Hematopoietic multipotent progenitor cell treated with erythropoietin and hydrocortisone succinate and interleukin-3 and kit ligand, for 4 days (in vitro differentiated cells): ENCODE data around the gene PTPRN2.
A peak's percentile ranks its signal among the peaks of the same experiment; 100 is the strongest.
"Not testable (repeated sequence)": the region's sequence is repeated elsewhere in the genome, so short reads cannot be mapped to it uniquely, and the experiment has no call there.

Experiments
- DNase-seq: peaks from one replicate; pipeline ENCODE4 v3.0.0-alpha.2; 2015

PTPRN2 gene

DNA sequence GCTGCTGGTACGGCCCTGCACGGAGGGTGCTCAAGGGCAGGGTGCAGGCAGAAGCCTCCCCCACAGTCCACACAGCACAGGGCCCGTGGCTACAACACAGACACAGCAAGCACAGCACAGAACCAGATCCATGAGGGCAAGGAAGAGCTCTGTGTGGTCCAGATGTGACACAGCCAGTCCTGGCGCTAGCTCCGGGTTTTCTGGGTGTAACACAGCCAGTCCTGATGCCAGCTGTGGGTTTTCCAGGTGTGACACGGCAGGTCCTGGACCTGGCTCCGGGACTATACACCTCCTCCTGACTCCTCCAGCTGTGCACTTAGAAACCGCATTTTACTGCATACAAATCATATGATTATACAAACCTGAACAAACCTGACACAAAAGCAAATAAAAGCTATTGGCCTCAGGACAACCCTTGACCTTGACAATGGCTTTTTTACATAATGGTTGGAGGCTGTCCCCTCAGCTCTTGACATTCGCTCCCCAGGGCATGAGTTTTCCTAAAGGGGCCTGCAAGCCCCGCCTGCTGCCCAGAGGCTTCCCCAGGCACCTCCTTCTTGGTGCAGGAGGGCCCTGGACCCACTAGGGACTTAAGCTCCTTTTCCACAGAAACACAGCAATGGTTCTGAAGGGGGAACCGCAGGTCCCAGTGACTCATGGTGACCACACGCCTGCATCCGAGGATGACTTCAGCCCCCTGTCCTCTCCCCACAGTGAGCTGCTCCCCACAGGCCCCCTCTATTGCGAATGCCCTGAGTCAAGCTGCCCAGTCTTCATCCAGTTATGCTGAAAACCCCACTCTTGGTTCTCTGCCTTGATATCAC lies 209.6 kb downstream of the PTPRN2 start:
- no peak for DNase-seq

DNA sequence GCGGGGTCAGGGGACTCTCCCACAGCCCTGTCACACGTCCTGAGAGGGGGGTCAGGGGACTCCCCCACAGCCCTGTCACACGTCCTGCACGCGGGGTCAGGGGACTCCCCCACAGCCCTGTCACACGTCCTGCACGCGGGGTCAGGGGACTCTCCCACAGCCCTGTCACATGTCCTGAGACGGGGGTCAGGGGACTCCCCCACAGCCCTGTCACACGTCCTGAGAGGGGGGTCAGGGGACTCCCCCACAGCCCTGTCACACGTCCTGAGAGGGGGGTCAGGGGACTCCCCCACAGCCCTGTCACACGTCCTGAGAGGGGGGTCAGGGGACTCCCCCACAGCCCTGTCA lies 210.8 kb downstream of the PTPRN2 start:
- not testable (repeated sequence) for DNase-seq

DNA sequence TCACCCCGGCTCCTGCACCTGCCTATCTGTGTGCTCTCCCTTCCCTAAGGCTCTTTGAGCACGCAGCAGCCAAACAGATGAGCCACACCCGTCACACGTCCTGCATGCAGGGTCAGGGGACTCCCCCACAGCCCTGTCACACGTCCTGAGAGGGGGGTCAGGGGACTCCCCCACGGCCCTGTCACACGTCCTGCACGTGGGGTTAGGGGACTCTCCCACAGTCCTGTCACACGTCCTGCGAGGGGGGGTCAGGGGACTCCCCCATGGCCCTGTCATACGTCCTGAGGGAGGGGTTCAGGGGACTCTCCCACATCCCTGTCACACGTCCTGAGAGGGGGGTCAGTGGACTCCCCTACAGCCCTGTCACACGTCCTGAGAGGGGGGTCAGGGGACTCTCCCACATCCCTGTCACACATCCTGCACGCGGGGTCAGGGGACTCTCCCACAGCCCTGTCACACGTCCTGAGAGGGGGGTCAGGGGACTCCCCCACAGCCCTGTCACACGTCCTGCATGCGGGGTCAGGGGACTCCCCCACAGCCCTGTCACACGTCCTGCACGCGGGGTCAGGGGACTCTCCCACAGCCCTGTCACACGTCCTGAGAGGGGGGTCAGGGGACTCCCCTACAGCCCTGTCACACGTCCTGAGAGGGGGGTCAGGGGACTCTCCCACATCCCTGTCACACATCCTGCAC lies 211.3 kb downstream of the PTPRN2 start:
- DNase-seq = not testable (repeated sequence)

DNA sequence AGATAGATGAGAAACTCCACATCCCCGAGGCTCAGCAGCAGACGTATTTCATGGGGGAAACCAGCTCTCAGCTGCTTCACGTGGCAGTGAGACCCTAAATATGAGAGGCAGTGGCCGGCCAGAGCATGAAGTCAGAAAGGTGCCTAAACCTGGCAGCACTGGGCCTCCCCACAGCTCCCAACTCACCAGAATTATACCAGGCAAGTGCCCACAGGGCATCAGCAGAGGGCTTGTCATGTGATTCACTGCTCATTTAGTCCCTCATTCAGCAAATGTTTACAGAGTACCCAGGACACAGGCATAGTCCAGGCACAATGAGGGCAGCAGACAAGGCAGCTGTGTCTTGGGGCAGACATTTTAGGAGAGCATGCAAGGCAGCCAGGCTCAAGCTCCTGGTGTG lies 212.6 kb downstream of the PTPRN2 start:
- no peak for DNase-seq

DNA sequence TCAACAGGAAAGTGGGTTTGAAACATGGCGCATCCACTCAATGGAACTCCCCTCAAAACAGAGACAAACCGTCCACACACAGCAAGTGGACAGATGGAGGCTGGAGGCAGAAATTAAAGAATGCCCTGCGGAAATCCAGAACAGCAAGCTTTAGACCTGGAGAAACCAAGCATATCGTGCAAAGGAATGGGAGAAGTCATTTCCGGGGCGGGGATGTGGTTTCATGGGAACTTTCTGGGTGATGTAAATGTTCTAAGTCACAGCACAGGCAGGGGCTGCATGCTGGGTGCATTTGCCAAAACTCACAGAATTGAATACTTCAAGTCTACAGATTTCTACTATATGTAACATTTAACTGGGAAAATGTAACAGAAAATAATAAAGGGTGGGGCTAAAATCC lies 213.0 kb downstream of the PTPRN2 start:
- DNase-seq = no peak

DNA sequence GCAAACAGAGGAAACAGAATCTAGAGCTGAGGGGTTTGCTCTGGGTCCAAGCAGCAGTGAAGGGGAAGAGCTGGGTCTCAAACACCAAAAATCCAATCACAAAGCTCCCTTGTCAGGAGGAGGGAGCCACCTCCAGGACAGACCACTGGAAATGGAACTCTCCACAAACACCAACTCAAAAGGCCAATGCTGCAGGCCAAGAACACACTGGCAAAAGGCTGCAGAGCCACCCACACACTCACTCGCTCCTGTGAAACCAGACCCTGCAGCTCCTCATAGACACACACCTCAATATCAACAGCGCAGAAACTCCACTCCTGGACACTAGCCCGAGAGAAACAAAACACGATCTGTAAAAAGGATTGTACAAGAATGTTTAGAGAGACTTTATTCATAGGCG lies 213.5 kb downstream of the PTPRN2 start:
- DNase-seq = no peak

DNA sequence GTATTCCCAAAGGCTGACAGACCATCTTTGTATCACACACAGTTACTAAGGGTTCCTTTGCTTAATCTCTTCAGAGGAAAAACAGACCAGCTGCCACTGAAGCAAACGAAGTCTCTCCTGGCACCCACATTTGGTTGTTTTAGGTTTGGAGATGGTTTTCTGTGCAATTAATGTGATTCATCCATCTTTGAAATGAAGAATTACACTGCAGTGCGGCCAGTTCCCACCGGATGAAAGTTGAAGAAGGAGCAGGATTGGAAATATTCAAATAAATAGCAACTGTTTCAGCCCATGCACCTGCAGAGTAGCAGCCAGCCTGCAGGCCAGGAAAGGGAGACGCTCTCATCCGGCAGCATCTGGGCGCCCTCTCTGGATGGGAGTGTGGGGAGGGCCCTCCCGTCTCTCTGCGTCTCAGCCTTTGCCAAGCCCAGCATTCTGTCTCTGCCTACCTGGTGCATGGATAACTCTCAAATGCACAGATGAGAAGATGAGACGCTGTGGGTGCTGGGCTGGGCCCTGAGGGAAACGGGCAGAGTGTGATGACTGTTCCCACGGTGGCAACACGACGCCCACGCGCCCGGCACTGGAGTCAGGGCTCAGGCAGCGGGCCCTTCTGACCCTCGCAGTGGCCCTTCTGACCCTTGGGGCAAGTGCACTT lies 214.0 kb downstream of the PTPRN2 start:
- DNase-seq = no peak

DNA sequence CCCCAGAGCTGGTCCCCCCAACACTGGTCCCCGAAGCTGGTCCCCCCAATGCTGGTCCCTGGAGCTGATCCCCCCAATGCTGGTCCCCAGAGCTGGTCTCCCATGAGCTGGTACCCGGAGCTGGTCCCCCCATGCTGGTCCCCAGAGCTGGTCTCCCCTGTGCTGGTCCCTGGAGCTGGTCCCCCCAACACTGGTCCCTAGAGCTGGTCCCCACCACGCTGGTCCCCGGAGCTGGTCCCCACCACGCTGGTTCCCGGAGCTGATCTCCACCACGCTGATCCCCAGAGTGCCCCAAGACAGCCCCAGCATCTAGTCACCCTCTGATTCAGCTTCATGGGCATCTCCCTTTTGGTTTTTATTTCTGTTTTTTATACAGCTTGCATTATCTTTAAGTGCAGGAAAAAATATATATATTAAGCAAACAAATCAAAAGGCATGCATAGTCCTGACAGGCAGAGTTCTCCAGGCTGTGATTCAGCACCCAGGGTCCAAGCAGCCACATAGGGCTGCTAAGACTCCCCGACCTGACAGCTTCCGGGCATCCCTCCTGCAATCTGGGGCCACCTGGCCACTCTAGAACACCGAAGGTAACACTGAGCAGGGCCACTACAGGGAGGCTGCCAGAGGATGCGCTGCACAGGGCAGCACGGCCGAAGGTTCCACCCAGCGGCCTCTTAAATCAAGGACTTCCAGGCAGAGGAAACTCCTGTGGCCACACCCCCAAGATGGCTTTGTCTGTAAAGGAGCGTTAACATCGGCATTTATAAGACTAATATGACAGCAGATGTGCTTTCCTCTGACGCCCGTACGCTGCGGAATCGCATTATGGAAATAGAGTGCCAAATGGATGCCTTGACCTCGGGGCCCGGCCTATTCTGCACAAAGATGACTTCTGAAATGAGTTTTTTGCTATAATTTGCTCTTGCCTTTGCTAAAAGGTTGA lies 215.0 kb downstream of the PTPRN2 start:
- no peak for DNase-seq

DNA sequence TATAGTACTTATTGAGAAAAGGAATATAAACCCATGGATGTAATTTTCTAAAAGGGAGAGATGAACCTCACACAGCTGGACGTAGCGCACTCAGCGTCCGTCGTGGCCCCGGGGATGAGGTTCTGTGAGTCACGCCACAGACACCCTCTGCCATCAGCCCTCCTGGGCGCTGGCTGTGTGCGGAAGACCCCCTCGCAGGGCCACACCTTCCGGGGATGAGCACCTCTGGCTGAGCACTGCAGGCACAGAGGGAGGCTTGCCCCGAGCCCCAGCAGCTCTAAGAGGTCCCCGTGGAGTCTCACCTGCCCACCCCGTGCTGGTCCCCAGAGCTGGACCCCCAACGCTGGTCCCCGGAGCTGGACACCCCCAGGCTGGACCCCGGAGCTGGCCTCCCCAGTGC lies 215.8 kb downstream of the PTPRN2 start:
- no peak for DNase-seq

DNA sequence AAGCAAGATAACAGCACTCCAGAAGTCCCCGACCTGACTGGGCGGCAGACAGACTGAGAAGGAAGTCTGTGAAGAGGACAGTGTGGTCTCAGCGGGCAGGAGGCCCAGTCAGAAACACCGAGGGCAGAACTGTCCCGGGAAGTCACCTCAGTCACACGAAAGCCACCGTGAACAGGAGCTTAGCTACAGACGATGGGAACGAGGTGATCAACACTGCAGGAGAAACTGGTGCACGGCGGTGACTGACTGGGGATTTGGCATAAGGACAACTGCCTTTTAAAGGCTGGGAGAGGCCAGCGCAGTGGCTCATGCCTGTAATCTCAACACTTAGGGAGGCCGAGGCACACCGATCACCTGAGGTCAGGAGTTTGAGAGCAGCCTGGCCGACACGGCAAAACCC lies 217.8 kb downstream of the PTPRN2 start:
- DNase-seq = no peak

DNA sequence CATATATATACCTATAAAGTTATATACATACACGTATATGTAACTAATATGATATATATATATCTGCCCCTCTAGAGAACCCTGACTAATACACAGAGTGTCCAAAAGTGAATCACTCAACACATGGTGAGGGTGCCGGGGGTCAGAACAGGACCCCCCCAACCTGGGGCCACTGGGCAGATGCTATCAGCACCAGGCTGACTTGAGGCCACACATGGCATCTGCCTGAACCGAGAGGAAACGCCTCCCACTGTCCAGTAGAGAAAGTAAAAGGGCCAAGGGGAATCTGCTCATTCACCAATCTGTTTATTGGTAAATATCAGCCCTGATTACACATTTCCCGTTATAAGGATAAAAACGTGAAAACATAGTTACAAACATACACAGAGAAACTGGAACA lies 218.3 kb downstream of the PTPRN2 start:
- DNase-seq = no peak

DNA sequence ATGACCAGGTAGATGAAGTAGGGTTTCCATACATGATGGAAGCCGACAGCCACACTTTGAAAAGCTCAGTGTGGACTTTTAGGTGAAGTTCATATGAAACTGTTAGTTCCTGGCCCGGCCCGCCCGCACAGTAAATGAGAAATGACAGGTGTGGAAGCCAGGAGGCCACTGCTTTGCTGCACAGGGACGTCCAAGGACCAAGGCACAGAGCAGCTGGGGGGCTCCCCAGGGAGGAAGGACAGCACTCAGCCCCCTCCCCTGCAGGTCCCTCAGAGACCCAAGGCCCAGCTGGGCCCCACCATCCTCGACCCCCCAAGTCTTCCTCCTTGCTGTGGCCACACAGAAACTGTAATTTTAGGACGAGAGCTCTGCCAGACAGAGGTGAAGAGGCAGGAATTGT lies 219.2 kb downstream of the PTPRN2 start:
- DNase-seq = no peak

DNA sequence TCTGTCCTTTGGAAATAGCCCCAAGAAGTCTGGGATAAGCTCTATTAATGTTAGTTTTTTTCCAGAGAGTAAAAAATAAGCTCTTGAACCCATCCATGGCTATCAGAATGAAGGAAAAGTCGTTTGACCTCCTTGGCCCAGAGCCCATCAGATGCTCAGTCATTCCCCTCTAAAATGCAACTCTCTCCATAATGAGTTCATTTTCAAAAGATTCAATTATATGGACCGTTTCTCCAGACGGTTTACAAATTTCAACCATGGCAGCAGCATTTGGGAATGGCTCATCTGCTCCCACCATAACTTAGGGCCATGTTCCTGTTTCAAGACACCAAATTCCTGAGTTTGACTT lies 220.0 kb downstream of the PTPRN2 start:
- no peak for DNase-seq

DNA sequence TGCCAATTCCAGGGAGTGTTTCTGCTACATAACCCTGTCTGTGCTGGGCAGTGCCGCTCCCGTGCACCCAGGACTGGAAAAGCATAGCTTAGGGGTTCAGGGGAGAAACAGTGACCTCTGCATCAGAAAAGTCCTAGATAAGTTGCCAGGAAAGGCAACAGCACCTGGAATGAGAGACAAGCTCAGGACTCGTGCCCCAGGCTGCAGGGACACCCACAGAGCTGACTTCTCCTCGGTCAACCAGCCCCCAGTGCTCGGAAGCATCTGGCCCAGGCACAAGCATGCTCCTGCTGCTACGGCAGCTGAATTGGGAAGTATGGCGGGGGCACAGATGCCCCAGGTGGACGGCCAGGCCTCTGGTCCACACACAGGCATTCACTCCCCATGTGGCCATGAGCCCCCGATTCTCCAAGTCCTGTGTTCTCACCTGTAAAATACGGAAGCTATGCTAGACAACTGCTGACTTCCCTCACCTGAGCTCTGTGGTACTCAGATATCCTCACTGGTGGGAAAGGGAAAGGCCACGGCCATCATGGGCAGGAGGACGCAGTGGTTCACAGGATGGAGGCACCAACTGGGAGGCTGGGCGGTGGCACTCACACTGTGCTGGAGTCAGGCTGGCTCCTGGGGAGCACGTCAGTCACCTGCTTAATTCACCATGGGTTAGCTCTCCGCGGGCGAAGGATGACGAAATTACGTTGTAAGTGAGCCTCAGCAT lies 220.5 kb downstream of the PTPRN2 start:
- DNase-seq = no peak

DNA sequence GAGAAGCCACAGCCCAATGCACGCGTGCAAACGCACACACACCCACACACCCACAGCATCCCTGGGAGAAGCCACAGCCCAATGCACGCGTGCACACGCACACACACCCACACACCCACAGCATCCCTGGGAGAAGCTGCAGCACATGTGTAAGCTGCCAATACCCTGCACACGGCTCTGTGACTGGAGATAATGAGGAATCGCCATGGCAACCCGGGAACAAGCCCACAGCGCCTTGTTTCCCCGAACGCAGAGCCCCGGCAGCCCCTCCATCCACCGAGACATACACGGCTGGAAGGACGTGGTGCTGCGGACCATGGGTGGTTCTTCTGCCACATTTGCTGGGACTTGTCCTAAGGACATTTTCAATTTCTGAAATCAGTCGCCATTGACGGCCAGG lies 221.3 kb downstream of the PTPRN2 start:
- no peak for DNase-seq

DNA sequence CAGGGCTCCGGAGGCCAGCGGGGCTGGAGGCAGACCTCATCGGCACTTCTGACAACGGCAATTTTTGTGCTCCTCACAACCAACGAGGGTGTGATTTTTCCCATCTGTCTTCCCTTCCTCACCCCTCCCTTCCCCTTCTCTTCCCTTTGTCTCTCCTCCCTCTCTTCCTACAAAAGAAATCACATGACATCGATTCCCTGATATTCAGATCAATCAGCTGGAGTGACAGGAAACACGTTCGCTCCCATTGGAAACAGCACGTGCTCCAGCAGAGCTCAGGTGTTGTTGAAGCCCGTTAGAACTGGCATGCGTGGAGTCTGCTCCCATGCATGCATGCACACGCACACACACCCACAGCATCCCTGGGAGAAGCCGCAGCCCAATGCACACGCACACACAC lies 222.4 kb downstream of the PTPRN2 start:
- DNase-seq = no peak

DNA sequence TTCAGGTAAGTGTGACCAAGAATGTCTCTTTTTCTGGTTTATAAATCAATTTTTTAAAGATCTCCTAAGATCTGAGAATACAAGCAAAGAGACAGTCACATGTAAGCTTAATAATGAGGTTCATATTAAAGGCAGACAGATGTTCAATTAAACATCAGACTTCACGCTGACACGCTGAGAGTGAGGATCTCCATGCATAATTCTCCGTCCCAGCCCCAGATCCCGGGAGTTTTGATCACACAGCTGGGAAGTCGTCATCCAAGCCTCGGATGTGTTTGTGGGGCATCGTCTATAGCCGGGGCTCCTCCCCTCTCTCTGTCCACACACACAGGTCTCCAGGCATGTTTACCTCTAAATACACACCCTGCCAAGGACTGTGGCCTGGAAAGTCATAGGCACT lies 223.2 kb downstream of the PTPRN2 start:
- no peak for DNase-seq

DNA sequence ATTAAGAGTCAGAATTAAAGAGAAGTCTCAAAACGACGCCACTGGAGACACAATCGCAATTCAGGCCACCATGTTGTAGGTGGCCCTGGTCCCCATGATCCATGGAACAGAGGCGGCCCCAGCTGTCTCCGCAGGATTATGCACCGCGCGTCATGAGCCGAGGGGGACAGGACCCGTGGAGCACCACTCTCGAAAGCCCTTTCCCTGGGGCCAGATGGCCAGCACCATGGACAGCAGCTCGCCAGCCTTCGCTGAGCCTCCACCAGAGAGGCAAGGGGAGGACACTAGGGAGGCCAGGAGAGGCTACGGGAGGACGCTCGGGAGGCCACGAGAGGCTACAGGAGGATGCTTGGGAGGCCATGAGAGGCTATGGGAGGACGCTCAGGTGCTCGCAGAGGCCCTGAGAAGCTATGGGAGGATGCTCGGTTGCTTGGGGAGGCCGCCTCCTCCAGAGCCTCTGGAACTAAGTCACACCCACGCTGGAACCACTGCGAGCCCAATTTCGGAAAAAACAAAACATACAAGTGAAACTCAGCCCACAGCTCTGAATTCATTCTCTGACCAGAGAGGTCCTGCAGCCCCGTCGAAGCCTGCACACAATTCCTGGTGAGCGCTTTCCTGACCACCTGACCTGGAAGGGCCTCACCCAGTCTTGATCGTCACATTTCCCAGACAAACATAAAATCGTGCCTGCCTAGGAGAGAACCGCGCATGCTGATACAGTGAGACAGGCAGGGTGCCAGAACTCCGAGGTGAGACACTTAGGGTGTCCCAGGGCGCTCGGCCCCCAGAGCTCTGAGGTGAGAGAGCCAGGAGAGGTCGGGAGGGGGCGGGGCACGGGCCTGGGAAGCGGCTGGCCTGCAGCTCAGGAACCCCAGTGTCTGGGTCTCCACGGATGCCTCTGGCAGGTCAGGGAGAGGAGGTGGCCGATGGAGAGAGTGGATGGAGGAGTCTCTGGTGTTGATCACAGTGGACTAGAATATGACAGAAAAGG lies 224.4 kb downstream of the PTPRN2 start:
- peak; percentile 26 for DNase-seq

DNA sequence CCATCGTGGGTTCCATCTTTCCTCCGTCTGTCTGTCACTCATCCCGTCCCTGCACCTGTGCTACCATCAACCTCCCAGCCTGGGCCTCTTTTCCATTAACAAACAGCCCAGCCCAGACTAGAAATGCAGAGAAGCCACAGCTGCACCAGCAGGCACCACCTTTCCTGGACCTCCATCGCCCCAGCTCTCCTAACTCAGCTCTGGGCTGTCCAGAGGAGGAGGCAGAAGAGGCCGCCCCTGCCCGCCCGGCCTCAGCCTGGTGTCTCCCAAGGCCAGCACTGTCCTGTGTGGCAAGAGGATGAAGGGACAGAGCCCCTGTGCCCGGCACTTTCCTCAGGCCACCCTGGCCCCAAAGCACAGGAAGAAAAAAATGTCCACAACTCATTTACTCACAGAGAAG lies 225.6 kb downstream of the PTPRN2 start:
- DNase-seq = no peak

DNA sequence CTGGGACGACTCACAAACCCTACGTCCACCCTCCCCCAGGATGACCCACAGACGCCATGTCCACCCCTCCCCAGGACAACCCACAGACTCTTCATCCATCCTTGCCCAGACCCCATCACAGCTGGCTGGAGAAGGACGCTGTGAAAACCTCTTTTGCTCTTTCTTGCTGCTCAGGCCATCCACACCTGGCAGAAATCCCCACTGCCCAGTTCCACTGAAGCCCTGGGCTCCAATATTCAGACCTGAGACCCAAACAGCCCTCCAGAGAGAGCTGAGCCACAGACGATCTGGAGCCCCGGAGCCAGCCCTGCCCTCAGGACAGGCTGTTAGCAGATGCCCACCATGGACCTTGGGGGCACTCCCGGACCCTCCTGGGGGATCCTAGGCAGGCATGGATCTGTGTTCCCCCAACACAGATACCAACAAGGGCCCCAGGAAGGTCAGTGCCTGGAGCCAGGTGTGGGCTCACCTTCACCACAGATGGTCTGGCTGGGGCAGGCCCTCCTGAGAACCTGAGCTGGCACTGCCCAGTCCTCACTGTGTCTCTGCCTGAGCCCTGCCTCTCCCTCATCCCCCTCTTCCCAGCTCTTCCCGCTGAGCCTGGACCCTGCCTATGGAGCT lies 226.2 kb downstream of the PTPRN2 start:
- DNase-seq = no peak
